ENCODE results near the gene EID2B. TPM values are rescaled to one million over a fixed set of nuclear protein-coding genes. Genes with fewer than 3 reads are reported as not detected.
A peak's percentile ranks its signal among the peaks of the same experiment; 100 is the strongest.

Gene EID2B
- total and polyA plus RNA-seq, 10 of the 15 experiments (the other 5 are each of a cell fraction or from before 2014, with no cell fraction given), result 2.9 to 10.1 (median 5.0) TPM

GRCh38 chr19:39502640-39503417, 29.8 kb downstream of the EID2B start (continued):
- TF ChIP-seq USF2 (IDR thresholded peaks at IDR 0.05; ENCODE audit: borderline replicate concordance, low read depth, low read length), result no peak
- peak; percentile 70 to 80 (median 75) for TF ChIP-seq CTCF (IDR thresholded peaks at IDR 0.05 in 2 of 3, conservative IDR thresholded peaks at IDR 0.05 in 1 of 3; ENCODE audit: control insufficient read depth in 2 of 3, extremely low read depth in 1 of 3, insufficient read depth in 1 of 3, low read depth in 3 of 3, low read length in 3 of 3)
- peak; percentile 46; the same call in 1 of the 2 replicates for TF ChIP-seq RB1 (IDR thresholded peaks at IDR 0.05; ENCODE audit: borderline replicate concordance)
- TF ChIP-seq HSF1 (IDR thresholded peaks at IDR 0.05; ENCODE audit: low read depth, low read length), result no peak
- no peak for TF ChIP-seq MLLT1 (IDR thresholded peaks at IDR 0.05)
- TF ChIP-seq POLR2A (IDR thresholded peaks at IDR 0.05; ENCODE audit: low read depth, low read length), result no peak
- TF ChIP-seq RAD21 (IDR thresholded peaks at IDR 0.05; ENCODE audit: insufficient read depth, low read depth, low read length), result peak; percentile 30; the same call in 1 of the 2 replicates
- no peak for TF ChIP-seq TCF7 (IDR thresholded peaks at IDR 0.05; ENCODE audit: borderline replicate concordance)
- peak; percentile 78 for TF ChIP-seq BACH1 (IDR thresholded peaks at IDR 0.05; ENCODE audit: borderline replicate concordance)
- TF ChIP-seq SRF (IDR thresholded peaks at IDR 0.05; ENCODE audit: low read depth in 2 of 2, low read length in 2 of 2), result no peak
